ENCODE results near the gene SLC25A25.

DNA sequence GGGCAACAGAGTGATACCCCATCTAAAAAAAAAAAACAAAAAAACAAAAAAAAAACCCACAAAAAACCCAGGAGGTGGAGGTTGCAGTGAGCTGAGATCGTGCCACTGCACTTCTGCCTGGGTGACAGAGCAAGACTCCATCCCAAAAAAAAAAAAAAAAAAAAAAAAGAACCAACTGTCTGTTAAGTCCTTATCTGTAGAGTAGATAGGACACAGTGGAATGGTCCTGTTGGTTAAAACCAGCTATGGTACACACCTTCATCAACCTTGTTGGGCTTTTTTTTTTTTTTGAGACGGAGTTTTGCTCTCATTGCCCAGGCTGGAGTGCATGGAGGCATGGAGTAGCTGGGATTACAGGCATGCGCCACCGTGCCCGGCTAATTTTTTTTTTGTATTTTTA, 12.2 kb downstream of the SLC25A25 start:
- TF ChIP-seq POLR2AphosphoS5 (IDR thresholded peaks at IDR 0.05; ENCODE audit: low read depth, low read length) (no peak), TCF7L2 (IDR thresholded peaks at IDR 0.05; ENCODE audit: low read depth, low read length) (no peak)
- TF ChIP-seq, protein P1, sequence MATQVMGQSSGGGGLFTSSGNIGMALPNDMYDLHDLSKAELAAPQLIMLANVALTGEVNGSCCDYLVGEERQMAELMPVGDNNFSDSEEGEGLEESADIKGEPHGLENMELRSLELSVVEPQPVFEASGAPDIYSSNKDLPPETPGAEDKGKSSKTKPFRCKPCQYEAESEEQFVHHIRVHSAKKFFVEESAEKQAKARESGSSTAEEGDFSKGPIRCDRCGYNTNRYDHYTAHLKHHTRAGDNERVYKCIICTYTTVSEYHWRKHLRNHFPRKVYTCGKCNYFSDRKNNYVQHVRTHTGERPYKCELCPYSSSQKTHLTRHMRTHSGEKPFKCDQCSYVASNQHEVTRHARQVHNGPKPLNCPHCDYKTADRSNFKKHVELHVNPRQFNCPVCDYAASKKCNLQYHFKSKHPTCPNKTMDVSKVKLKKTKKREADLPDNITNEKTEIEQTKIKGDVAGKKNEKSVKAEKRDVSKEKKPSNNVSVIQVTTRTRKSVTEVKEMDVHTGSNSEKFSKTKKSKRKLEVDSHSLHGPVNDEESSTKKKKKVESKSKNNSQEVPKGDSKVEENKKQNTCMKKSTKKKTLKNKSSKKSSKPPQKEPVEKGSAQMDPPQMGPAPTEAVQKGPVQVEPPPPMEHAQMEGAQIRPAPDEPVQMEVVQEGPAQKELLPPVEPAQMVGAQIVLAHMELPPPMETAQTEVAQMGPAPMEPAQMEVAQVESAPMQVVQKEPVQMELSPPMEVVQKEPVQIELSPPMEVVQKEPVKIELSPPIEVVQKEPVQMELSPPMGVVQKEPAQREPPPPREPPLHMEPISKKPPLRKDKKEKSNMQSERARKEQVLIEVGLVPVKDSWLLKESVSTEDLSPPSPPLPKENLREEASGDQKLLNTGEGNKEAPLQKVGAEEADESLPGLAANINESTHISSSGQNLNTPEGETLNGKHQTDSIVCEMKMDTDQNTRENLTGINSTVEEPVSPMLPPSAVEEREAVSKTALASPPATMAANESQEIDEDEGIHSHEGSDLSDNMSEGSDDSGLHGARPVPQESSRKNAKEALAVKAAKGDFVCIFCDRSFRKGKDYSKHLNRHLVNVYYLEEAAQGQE (IDR thresholded peaks at IDR 0.05; ENCODE audit: insufficient read depth in 1 of 2, low read depth in 2 of 2, low read length in 1 of 2), result no peak
- TF ChIP-seq, protein P2, sequence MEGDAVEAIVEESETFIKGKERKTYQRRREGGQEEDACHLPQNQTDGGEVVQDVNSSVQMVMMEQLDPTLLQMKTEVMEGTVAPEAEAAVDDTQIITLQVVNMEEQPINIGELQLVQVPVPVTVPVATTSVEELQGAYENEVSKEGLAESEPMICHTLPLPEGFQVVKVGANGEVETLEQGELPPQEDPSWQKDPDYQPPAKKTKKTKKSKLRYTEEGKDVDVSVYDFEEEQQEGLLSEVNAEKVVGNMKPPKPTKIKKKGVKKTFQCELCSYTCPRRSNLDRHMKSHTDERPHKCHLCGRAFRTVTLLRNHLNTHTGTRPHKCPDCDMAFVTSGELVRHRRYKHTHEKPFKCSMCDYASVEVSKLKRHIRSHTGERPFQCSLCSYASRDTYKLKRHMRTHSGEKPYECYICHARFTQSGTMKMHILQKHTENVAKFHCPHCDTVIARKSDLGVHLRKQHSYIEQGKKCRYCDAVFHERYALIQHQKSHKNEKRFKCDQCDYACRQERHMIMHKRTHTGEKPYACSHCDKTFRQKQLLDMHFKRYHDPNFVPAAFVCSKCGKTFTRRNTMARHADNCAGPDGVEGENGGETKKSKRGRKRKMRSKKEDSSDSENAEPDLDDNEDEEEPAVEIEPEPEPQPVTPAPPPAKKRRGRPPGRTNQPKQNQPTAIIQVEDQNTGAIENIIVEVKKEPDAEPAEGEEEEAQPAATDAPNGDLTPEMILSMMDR (IDR thresholded peaks at IDR 0.05), result no peak
